Liver (tissue), 3 donors: ENCODE results near the gene ZNF223.

Source experiments
- GABPA ChIP-seq, 2 donors: IDR thresholded peaks in 1 of 2; conservative IDR thresholded peaks in 1 of 2; 2 replicates each; pipeline ENCODE4 v1.6.1; 2016; ENCODE audit warnings: antibody characterized with exemption in 2 of 2, mild to moderate bottlenecking in 1 of 2, moderate library complexity in 1 of 2
- JUND ChIP-seq, 2 donors: IDR thresholded peaks; 2 replicates each; pipeline ENCODE4 v1.6.1; 2016; ENCODE audit warnings: antibody characterized with exemption in 2 of 2
- RAD21 ChIP-seq, 2 donors: IDR thresholded peaks; 2 replicates each; pipeline ENCODE4 v1.6.1; 2016; ENCODE audit warnings: antibody characterized with exemption in 2 of 2, mild to moderate bottlenecking in 2 of 2
- RXRA ChIP-seq, 2 donors: IDR thresholded peaks; 2 replicates each; pipeline ENCODE4 v1.6.1; 2017 to 2018; ENCODE audit warnings: antibody characterized with exemption in 2 of 2, mild to moderate bottlenecking in 1 of 2
- TAF1 ChIP-seq: conservative IDR thresholded peaks from 2 replicates; pipeline ENCODE4 v1.6.1; 2016; ENCODE audit warnings: antibody characterized with exemption, mild to moderate bottlenecking
- YY1 ChIP-seq: IDR thresholded peaks from 2 replicates; pipeline ENCODE4 v1.6.1; 2016; ENCODE audit warnings: antibody characterized with exemption, mild to moderate bottlenecking
- TF ChIP-seq, protein P1 (sequence below): fragments of 150-350 bp; IDR thresholded peaks from 2 replicates; pipeline ENCODE4 v1.5.1; 2017; ENCODE audit warnings: improper control_type of control experiment, low read depth, low read length; ENCODE audit not compliant: missing input control
- TF ChIP-seq, protein P2 (sequence below): IDR thresholded peaks from 2 replicates; pipeline ENCODE4 v1.6.1; 2016; ENCODE audit warnings: antibody characterized with exemption
- TF ChIP-seq, protein P3 (sequence below): IDR thresholded peaks from 2 replicates; pipeline ENCODE4 v1.6.1; 2016; ENCODE audit warnings: antibody characterized with exemption, mild to moderate bottlenecking
- donor health status: healthy.
- donor health status: healthy.

DNA sequence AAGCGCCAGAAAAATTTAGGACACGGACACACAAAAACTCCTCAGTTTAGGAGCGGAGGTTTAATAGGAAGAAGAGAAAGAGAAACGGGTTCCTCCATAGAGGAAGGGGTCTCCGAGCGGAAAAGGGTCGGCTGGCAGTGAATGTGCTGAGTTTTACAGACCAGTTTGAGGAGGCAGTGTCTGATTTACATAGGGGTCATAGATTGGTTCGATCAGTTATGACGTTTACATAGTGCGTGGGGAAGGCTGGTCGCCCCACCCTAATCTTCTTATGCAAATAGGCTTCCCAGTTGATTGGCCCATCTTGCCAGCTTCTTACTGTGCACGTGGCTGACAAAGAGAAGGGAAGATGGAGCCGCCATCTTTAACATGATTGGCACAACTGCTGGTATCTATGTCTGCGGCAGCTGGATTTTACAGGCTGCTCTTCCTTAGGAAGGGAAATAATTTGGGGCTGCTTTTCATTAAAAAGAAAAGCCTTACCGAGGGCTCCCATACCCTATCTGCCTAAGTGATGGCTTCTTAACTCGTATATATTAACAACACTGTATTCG, 60.2 kb downstream of the ZNF223 start:
- TF ChIP-seq RAD21 (IDR thresholded peaks at IDR 0.05) (no peak), GABPA (IDR thresholded peaks at IDR 0.05 in 1 of 2, conservative IDR thresholded peaks at IDR 0.05 in 1 of 2) (no peak), RXRA (IDR thresholded peaks at IDR 0.05) (no peak), YY1 (no peak), TAF1 (no peak), JUND (IDR thresholded peaks at IDR 0.05) (no peak)
- TF ChIP-seq, protein P1, sequence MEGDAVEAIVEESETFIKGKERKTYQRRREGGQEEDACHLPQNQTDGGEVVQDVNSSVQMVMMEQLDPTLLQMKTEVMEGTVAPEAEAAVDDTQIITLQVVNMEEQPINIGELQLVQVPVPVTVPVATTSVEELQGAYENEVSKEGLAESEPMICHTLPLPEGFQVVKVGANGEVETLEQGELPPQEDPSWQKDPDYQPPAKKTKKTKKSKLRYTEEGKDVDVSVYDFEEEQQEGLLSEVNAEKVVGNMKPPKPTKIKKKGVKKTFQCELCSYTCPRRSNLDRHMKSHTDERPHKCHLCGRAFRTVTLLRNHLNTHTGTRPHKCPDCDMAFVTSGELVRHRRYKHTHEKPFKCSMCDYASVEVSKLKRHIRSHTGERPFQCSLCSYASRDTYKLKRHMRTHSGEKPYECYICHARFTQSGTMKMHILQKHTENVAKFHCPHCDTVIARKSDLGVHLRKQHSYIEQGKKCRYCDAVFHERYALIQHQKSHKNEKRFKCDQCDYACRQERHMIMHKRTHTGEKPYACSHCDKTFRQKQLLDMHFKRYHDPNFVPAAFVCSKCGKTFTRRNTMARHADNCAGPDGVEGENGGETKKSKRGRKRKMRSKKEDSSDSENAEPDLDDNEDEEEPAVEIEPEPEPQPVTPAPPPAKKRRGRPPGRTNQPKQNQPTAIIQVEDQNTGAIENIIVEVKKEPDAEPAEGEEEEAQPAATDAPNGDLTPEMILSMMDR, result no peak
- TF ChIP-seq, protein P2, sequence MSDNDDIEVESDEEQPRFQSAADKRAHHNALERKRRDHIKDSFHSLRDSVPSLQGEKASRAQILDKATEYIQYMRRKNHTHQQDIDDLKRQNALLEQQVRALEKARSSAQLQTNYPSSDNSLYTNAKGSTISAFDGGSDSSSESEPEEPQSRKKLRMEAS, result no peak
- TF ChIP-seq, protein P3, sequence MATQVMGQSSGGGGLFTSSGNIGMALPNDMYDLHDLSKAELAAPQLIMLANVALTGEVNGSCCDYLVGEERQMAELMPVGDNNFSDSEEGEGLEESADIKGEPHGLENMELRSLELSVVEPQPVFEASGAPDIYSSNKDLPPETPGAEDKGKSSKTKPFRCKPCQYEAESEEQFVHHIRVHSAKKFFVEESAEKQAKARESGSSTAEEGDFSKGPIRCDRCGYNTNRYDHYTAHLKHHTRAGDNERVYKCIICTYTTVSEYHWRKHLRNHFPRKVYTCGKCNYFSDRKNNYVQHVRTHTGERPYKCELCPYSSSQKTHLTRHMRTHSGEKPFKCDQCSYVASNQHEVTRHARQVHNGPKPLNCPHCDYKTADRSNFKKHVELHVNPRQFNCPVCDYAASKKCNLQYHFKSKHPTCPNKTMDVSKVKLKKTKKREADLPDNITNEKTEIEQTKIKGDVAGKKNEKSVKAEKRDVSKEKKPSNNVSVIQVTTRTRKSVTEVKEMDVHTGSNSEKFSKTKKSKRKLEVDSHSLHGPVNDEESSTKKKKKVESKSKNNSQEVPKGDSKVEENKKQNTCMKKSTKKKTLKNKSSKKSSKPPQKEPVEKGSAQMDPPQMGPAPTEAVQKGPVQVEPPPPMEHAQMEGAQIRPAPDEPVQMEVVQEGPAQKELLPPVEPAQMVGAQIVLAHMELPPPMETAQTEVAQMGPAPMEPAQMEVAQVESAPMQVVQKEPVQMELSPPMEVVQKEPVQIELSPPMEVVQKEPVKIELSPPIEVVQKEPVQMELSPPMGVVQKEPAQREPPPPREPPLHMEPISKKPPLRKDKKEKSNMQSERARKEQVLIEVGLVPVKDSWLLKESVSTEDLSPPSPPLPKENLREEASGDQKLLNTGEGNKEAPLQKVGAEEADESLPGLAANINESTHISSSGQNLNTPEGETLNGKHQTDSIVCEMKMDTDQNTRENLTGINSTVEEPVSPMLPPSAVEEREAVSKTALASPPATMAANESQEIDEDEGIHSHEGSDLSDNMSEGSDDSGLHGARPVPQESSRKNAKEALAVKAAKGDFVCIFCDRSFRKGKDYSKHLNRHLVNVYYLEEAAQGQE, result no peak
